Mesothelial cell of epicardium (in vitro differentiated cells): Measurements from ENCODE around the gene CORO6. TPM values are rescaled to one million over a fixed set of nuclear protein-coding genes. Genes with fewer than 3 reads are reported as not detected.

Source experiments
- DNase-seq, 2 experiments: peaks; one replicate each; pipeline ENCODE4 v3.0.0; 2021; ENCODE audit warnings: low spot score in 2 of 2; ENCODE audit not compliant: unreplicated experiment in 2 of 2
- H3K27ac Mint-ChIP-seq: 2 replicates; pipeline ENCODE4 v1.8.0; 2021; ENCODE audit warnings: mixed read lengths
- H3K27me3 Mint-ChIP-seq: 2 replicates; pipeline ENCODE4 v1.8.0; 2021; ENCODE audit warnings: low read depth, mixed read lengths
- H3K36me3 Mint-ChIP-seq: 2 replicates; pipeline ENCODE4 v1.8.0; 2021; ENCODE audit warnings: mixed read lengths
- H3K4me1 Mint-ChIP-seq: 2 replicates; pipeline ENCODE4 v1.8.0; 2021; ENCODE audit warnings: mixed read lengths
- H3K4me3 Mint-ChIP-seq: 2 replicates; pipeline ENCODE4 v1.8.0; 2021; ENCODE audit warnings: mild to moderate bottlenecking, moderate library complexity, mixed read lengths
- H3K9me3 Mint-ChIP-seq: 2 replicates; pipeline ENCODE4 v1.8.0; 2021; ENCODE audit warnings: mixed read lengths
- CTCF ChIP-seq: fragments of 200-600 bp; sonication (generic); IDR thresholded peaks from one replicate; pipeline ENCODE4 v1.5.0; 2021; ENCODE audit warnings: antibody characterized with exemption; ENCODE audit not compliant: unreplicated experiment
- total RNA-seq: library from RNA; stranded (reverse); gene quantifications from 3 replicates; pipeline ENCODE4 v1.2.1, GENCODE V29; 2021

The CORO6 gene
- total RNA-seq, 1 donor from 2014 or later: 3.4 TPM

DNA sequence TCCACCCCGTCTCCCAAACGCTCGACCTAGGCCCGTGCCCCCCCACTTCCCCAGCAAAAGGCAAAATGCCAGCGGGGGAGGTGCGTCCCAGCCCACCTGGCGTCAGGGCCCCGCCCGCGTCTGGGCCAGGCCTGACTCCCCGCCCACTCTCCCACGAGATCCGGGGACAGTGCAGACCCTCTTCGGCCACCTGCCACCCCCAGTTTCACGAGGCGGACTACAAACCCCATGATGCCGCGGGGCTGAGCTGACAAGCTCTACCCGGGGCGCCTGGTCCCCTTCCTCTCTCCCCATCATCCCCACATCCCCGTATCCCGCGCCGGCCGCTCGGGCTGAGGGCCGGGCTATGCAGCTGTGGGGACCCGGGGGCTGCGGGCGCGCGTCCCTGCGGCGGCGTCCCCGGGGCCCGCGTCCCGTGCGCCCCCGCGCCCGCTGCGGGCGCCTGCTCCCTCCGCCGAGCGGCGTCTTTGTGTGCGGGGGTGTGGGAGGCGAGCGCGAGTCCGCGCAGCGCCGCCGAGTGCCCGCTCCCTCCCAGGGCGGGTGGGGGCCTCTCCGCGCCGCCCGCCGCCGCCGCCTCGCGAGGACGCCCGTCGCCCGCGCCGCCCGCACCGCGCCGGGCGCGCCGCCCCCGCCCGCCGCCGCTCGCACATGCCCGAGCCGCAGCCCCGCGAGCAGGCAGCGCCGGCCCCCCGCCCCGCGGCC is 29.7 kb downstream of the CORO6 start, which contains the start of gene ANKRD13B:
TSS of gene ANKRD13B (plus strand) at position 283 of the 702 bp plus-strand sequence. CDS start 490 bp downstream, outside the sequence.
- Mint-ChIP-seq H3K36me3 (no peaks in the 10 kb centered on the region), H3K4me3 (peak within 1 kb of the TSS; percentile 77), H3K4me1 (peaks cover 51% of the 10 kb centered on the region), H3K9me3 (no peaks in the 10 kb centered on the region), H3K27me3 (no peaks in the 10 kb centered on the region), H3K27ac (peak within 1 kb of the TSS; percentile 99)
- no peak for TF ChIP-seq CTCF
- DNase-seq: no peak

GRCh38 chr17:29591737-29592608 is 30.7 kb downstream of the CORO6 start:
- peak; percentile 86 for TF ChIP-seq CTCF
- Mint-ChIP-seq H3K4me1 (peaks cover 51% of the 10 kb centered on the region), H3K4me3 (peak overlapping the region; percentile 76), H3K9me3 (no peaks in the 10 kb centered on the region), H3K27ac (peak overlapping the region; percentile 99), H3K27me3 (no peaks in the 10 kb centered on the region), H3K36me3 (no peaks in the 10 kb centered on the region)
- peak; percentile 92 to 100 for DNase-seq

DNA sequence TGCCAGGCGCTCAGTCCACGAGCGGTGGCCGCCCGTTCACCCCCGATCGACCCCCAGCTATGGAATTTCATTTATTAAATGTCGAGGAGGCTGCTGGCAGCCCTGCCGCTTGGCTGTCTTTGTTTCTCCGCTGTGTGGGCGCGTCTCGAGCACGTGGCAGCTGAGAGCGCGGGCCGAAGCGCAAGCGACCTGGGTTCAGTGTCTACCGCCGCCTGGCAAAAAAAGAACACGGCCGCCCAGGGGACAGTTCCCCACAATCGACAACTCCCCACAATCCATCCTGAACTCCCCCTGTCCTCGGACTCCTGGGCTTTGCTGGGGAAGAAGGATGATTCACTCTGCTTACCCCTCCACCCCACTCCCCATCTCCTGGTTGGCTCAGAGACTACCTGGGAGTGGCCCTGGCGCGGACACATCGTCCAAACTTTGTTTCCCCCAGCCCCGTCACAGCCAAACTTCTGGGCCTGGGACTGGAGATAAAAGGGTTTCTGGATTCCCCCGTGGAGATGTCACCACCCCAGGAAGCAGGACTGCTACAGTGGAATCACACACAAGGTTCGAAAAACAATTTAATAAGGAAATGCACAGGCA is 31.5 kb downstream of the CORO6 start:
- no peaks in the 10 kb centered on the region for H3K27me3 Mint-ChIP-seq

DNA sequence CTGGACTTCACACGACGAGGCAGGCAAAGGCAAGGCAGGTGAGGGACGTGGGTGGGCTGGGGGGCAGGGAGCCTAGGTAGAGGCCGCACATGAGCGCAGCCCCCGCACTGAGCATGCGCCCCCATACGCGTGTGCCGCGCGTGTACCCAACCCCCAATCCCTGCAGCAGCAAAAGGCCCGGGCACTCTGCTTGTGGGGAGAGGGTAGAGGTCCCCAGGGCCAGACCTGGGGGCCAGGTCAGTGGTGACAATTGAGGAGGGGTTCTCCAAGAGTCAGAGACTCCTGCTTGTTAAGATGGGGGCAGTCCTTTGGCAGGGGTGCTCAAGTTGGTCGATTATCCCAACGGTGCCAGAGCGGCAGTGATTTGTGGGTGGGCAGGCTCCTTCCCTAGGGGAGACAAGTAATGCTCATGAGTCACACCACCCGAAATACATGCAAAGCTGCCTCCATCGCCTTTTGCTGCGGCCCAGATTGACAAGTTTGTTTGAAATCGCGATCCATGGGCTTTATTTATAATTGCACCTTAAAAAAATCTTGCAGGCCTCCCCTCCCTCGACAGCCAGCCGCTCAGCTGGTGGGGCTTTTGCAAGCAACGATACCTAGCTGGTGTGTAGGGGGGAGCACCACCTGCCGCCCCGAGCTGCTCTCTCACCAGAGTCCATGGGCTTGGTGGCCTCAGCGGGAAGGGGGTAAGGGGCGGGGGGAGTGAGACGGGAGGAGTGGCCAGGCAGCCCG is 32.1 kb downstream of the CORO6 start:
- Mint-ChIP-seq H3K27me3 (no peaks in the 10 kb centered on the region), H3K9me3 (no peaks in the 10 kb centered on the region)
- no peak for DNase-seq

More for the DNA sequence above, 31.5 kb downstream of the CORO6 start:
- H3K9me3 Mint-ChIP-seq: no peaks in the 10 kb centered on the region
- H3K4me1 Mint-ChIP-seq: peaks cover 49% of the 10 kb centered on the region
- no peaks in the 10 kb centered on the region for H3K36me3 Mint-ChIP-seq
- DNase-seq: peak in 1 of 2 experiments; percentile 72
- TF ChIP-seq CTCF: no peak
- H3K27ac Mint-ChIP-seq: peak overlapping the region; percentile 99
- H3K4me3 Mint-ChIP-seq: peak overlapping the region; percentile 76

More for the DNA sequence above, 32.1 kb downstream of the CORO6 start:
- Mint-ChIP-seq H3K4me3 (peak overlapping the region; percentile 76), H3K4me1 (peaks cover 49% of the 10 kb centered on the region), H3K36me3 (no peaks in the 10 kb centered on the region), H3K27ac (peak overlapping the region; percentile 99)
- no peak for TF ChIP-seq CTCF
